Measurements from ENCODE around the gene C19orf73. TPM values are rescaled to one million over a fixed set of nuclear protein-coding genes. Genes with fewer than 3 reads are reported as not detected.

C19orf73 gene
- total and polyA plus RNA-seq, 9 of the 15 experiments (the other 6 are each of a cell fraction or from before 2014, with no cell fraction given): 0.08 to 7.4 (median 1.4) TPM

- TF ChIP-seq NR0B1 (IDR thresholded peaks at IDR 0.05; ENCODE audit: partially characterized antibody) (no peak), KLF1 (tag; IDR thresholded peaks at IDR 0.05) (no peak), ZNF175 (CRISPR knock-in tag; IDR thresholded peaks at IDR 0.05; ENCODE audit: low read depth) (no peak), TRIM24 (IDR thresholded peaks at IDR 0.05) (no peak), XRCC3 (IDR thresholded peaks at IDR 0.05) (no peak), ZNF592 (IDR thresholded peaks at IDR 0.05) (peak; percentile 61; the same call in 1 of the 2 replicates), HDAC1 (IDR thresholded peaks at IDR 0.05) (peak in 1 of 2 experiments; percentile 79; a peak in 2 of 4 replicates), ARID1B (IDR thresholded peaks at IDR 0.05) (peak; percentile 51; the same call in 1 of the 2 replicates), CUX1 (CRISPR knock-in tag; IDR thresholded peaks at IDR 0.05) (no peak), LCOR (CRISPR knock-in tag; IDR thresholded peaks at IDR 0.05) (0 out of 2 replicates have a peak, but pooled peaks have one; percentile 48), ZBTB33 (CRISPR knock-in tag; IDR thresholded peaks at IDR 0.05) (peak; percentile 68; the same call in 1 of the 2 replicates), HDAC2 (IDR thresholded peaks at IDR 0.05) (peak; percentile 72; the same call in 1 of the 2 replicates), MBD2 (IDR thresholded peaks at IDR 0.05; ENCODE audit: borderline replicate concordance, low read depth) (peak; percentile 90), FOXK1 (CRISPR knock-in tag; IDR thresholded peaks at IDR 0.05; ENCODE audit: borderline replicate concordance) (no peak)
Observed at GRCh38 chr19:49145573-49146407, 26.8 kb upstream of the C19orf73 start (continued).

All from K562 (cell line).